HG02938 (cell line): ENCODE data around the gene CAST.

Experiments used
- ATAC-seq: cut with Tn5 transposase; IDR thresholded peaks from one replicate; pipeline ENCODE4 v1.9.1; 2021; ENCODE audit warnings: mild to moderate bottlenecking, moderate library complexity; ENCODE audit not compliant: unreplicated experiment

CAST gene

DNA sequence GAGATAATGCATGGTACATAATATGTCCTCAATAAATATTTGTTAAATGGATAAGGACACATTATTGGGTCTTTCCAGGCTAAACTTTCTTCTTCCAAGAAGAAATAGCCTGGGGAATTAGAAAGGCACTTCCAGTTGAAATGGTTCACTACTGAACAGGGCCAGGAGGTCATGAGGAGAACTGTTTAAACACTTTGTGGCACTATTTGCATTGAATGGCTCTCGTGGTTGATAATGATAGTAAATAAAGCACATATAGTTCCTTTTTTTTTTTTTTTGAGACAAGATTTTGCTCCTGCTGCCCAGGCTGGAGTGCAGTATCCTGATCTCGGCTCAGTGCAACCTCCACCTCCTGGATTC is 19.9 kb upstream of the CAST start:
- no peak for ATAC-seq

DNA sequence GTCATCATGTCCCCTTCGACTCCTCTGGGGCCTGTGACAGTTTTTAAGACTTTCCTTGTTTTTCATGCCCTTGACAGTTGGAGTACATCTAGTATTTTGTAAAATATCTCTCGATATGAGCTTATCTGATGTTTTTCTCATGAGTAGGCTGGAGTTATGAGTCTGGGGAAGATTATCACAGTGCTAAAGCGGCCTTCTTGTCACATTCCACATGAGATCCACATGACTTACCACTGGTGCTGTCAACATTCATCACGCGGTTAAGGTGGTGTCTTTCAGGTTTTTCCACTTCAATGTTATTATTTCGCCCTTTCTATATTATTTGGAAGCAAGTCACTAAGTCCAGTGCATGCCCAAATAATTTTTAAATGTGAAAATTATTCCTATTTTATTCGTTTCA is 17.1 kb upstream of the CAST start:
- no peak for ATAC-seq

DNA sequence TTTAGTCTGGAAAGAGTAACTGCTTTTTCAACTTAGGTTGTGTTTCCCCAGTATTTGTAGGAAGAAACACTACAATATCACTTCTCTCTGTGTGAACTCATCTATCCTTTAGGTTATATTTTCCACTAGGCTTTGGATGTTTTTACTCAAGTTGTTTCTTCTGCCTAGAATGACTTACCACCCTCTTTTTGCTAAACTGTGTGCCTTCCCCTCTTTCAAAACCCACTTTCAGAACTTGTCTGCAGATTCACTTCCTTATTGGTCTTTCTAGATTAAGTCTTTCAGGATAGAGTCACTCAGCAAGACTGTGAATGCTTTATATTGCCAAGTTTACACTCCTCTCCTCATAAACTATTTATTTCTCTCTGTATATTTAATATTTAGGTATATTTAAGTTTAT is 14.2 kb upstream of the CAST start:
- peak; percentile 69 for ATAC-seq

DNA sequence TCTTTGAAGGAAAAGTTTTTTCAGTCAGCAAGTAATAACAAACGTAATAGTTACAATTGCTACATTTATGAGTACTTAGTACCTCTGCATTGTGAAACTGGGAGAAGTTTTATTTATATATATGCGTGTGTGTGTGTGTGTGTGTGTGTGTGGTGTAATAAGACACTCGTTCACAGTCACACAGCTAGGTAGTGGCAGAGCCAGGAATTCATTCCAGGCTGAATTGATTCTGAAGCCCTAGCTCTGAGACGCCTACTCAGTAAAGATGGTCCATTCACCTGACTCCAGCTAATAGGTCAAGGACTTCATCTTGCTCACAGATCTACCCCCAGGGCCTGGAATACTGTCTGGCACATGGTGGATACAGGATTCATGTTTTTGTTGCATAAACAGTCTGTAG is 13.6 kb upstream of the CAST start:
- no peak for ATAC-seq

DNA sequence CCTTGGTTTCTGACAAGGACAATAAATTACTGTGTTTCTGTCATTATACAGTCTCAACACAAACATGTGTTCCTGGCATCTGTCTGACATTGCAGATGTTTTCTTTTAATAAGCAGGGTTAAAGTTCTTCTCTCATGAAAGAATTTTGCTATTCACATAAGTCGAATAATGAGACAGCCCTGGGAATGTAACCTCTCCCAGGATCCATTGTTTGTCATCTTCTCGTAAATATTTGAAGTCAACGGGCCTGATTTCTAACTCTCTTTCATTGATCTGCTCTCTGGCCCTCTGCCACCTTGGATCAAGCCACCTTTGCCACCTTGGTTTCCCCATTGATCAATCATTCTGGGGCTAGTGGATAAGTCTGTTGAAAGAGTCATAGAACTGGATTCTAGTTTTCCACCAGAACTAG is 12.9 kb upstream of the CAST start:
- no peak for ATAC-seq

DNA sequence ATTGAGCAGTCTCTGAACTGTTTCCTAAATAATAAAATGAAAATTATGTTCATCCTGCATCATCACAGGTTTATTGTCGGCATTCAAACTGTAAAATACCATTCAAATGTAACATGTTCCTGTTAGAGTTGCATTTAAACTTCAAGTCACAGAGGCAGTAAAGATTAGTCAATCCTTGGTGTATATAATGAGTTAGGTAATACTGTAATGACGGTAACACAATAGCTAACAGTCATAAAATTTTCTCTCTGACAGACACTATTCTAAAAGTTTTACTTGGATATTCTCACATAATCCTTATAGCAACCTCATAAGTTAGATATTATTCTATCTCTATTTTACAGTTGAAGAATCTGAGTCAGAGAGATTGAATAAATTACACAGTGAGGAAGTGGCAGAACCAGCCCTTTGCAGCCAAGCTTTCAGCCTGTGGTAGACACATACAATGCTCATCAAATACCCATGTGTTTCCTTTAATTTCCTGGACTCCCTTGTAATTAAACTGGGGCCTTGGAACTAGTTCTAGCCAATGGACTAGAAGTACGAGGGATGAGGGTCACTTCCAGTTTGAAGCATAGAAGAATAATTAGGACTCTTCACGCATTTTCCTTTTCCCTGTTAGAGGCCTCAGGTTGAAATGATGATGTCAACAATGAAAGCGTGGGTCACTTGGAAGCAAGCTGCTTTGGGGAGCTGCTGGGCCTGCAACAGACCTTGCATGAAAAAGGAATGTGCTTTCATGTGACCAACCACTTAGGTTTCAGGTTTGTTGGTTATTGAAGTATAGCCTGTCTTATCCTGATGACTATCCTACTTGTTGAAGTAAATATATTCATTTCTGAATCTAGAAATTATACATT is 12.3 kb upstream of the CAST start:
- ATAC-seq = no peak

DNA sequence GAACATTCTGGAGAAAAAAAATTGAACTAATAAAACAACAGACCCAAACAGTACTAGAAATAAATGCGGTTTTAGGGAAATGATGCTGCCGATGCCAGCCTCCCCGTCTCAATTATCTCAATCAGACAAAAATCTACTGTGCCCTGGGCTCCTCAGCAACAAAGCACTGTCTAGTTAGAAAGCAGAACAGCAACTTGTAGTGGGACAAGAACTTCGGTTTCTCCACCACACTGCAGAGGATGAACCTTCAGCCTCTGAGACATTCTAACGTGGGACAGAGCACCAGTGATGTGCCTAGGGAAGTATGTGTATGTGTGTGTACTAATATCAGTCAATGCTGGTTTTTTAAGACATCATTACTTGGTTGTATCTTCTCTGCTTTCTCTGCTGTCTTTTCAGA is 11.1 kb upstream of the CAST start:
- ATAC-seq = no peak

DNA sequence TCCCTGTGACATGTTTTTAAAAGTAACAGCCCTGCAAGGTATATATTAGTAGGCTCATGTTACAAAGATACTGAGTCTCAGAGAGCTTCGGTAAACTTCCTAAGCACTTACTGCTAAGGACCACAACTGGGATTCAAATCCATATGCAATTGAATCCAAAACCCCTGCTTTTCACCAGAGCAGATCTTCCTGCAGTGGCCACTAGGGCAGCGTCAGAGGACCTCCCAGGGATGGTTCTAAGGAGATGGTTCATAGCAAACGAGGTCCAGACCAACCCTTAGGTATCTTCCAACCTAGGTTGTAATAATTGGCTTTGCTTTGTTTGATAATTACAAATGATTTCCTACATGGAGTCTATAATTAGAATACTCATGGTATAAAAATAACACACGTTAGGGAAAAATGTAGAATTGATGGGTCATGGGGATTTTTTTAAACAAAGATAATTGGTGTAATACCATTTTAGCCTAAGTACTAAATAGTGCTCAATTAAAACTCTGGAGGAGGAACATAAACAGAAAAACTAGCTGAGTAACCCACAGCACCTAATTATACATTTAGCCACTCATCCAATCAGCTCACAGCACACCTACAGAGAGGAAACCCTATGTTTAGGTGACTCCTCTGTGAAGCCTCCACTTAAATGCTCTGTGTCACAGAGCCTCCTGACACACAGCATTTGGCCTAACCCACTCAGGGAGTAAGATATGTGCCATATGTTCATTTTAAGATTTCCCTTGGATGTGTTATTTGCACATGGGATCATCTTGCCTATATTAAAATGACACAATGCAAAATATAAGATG is 10.0 kb upstream of the CAST start:
- ATAC-seq = no peak

DNA sequence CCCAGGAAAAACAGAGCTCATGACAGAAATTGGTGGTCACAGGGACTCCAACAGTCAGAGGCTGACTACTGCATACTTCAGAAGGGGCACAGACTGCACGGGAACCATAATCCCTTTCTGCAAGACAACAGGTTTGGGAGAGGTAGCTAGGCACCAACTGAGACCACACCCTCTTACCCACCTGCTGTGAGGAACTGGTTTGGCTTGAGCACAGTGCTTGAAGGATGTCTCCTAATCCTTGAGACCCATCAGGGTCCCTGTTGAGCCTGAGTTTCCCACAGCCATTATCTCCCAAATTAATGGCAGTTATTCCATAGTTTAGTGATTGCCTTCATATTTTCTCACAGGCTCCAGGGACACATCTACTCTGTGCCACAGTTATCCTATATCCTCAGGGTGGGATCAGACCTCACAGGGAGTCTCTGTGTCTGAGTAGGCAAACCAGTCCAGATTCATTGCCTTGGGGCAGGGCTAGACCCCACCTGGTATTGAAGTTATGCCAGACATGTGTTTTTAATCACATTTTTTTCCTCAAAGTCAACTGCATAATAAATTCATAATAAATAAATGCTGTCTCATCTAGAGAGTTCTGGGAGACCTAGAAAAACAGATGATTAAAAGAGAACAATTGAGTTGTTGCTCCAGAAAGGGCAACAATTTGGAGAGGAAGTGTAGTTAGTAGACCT is 9.3 kb upstream of the CAST start:
- ATAC-seq = no peak

DNA sequence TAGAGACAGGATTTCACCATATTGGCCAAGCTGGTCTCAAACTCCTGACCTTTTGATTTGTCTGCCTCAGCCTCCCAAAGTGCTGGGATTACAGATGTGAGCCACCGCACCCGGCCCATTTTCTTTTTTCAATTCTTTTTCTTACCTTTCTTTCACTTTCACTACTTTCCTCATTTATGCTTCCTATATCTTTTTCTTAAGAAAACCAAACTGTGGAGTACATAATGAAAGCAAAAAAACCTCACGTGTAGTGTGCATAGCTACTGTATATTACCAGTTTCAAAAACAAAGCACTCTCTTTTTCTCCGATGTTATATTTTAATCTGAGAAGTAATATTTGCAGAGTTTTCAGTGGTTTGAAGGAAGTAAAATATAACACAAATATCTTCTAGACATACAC is 8.0 kb upstream of the CAST start:
- ATAC-seq = no peak

DNA sequence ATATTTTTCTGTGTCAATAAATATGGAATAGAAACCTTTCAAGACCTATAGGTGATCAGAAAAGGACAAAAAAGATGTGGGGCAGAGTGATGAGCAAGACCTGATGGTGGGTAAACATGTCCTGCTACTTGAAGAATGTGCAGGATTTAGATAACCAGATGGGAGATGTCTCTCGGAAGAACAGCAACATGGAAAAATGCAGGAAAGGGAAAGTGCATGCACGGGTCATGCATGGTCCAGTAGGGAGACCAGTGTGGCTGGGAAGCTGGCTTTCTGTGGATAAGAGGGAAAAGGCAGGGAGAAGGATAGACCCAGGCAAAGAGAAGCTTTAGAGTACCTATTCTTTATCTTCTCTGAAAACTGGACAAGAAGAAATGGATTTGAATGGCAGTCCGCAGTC is 7.1 kb upstream of the CAST start:
- no peak for ATAC-seq

DNA sequence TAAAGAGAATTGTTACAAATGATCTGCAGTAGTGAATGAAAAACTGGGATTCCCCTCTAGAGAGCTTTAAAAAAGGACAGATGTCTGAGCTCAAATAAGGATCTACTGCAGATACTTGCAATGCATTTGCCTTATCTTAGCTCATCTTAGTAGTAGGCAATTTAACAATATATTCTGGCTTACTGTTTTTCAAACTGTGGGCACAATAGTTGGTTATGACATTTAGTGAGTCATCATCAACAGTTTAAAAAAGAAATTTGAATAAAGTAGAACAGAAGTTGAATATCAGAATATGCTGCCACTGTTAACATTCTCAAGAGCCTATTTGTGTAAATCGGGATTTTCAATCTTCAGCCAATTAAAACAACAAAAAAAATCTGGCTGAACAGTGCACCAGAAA is 6.7 kb upstream of the CAST start:
- no peak for ATAC-seq

DNA sequence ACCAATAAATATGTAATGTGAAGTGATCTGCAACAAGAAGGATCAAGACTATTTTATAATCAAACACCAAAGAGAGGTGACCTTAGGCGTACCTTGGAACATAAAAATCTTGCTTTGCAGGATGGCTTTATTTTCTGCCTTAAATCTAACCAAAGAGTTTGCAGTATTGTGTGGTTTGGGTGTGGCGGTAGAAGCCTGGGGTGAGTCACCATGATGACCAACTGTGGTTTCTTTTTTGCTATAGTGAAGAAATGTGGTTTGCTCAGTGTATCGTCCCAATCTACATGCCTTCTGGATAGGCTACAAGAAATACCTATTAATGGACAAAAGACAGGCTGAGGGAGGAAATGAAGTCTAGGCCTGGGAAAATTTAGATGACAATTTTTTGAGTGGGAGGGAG is 5.1 kb upstream of the CAST start:
- peak; percentile 55 for ATAC-seq

DNA sequence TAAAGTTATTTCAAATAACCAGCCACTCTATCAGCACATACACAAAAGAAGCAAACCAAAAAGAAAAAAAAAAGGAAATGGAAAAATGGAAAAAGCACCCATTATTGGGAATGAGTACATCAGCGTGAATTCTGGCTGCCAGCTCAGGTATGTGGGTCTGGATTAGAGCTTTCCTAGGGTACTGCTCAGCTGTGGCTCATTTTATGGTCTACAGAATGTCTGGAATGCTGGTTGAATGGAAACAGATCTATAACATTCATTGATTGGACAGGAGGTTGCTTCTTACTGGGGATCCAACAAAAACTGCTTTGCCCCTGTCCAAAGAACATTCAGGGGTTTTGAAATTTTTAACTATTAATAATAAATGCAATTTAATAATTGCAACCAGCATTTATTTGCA is 3.9 kb upstream of the CAST start:
- no peak for ATAC-seq

DNA sequence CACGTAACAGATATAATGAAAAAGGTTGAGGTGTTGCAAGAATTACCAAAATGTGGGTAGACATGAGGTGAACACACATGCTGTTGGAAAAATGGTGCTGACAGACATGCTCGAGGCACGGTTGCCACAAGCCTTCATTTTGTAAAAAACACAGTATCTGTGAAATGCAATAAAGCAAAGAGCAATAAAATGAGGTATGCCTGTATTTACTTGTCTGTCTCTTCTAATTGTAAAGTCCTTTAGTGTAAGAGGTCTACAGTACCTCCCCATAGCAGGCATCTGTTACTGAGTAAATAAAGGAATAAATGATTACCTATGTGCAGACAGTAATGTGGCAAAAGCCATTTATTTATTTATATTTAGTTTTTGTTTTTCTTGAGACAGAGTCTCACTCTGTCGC is 3.0 kb upstream of the CAST start:
- ATAC-seq = no peak

DNA sequence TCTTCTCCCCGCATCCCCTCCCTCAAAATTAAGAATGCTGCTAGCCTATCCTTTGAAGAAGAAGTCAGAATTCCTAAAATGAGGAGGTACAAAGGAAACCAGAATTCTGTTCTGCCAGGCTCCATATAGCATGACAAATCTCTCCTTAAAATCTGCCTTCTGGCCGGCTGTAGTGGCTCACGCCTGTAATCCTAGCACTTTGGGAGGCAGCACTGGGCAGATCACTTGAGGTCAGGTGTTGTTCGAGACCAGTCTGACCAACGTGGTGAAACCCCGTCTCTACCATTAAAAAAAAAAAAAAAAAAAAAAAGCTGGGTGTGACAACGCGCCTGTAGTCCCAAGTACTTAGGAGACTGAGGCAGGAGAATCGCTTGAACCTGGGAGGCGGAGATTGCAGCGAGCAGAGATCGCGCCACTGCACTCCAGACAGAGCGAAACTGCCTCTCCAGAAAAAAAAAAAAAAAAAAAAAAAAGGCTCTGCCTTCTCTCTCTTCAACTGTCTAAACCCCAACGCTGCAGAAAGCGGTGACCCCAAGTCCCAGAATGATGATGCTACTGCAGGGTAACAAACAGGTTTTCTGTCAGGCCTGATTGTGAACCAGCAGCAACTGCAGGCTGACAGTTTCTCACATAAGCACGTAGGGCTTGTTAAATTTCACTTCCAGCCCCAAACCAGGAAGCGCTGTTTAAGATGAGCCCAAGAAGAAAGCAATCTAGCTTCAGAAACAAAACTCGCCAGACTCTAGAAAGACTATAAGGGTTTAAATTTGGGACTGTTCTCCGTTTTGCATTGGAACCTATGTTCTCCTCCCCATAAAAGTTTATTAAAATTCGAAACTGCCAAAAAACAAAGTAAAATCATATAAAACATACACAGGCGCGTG is 963 bp upstream of the CAST start:
- peak; percentile 28 for ATAC-seq

DNA sequence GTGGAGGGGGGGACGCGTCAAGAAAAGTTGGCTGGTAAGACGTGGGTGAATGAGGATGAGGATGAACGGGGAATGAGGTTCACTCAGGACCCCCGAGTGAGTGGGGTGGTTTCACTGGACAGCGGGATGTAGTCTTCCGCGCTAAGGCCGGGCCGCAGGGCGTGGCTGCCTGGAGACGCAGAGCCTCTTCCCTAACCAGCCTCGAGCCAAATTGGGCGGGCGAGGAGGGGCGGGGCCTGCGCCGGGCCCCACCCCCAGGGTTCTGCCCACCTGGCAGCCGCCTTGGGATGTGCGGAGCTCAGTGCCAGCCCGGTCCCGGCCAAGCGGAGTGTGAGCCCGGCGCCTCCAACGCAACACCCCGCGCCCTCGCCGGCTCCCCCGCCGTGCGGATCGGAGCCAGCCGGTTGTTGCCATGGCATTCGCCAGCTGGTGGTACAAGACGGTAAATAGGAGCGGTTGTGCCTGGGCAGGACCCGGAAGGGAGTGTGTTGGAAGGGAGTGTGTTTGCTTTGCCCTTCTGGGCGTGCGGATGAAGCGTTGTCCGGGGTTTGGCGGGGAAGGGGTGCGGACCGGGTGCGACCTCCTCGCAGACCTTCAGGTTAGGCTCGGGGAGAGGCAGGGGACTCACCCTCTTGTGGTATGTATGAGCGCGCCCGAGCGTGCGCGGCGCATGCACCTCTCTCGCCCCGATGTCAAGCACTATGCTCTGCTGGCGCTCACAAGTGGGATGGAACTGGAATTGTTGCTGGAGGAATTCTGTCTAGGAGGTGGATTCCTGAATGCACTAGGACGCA is 746 bp downstream of the CAST start:
- peak; percentile 62 for ATAC-seq

DNA sequence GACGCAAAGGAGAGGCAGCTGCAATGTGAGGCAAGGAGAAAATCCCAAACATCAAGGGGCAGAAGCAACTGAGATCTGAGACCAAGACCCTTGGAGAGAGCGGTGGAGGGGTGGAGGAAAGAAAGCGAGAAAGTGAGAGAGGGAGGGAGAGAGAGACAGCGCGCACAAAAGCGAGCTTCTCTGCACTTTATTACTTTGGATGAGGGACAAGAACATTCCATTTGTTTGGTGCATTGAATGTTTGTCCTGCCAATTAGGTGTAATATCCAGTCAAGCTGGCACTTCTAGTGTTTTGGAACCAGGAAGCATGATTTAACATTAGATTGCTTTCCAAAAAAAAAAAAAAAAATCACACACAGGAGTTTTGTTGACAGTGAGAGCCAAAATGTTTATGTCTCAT is 1.4 kb downstream of the CAST start:
- no peak for ATAC-seq

DNA sequence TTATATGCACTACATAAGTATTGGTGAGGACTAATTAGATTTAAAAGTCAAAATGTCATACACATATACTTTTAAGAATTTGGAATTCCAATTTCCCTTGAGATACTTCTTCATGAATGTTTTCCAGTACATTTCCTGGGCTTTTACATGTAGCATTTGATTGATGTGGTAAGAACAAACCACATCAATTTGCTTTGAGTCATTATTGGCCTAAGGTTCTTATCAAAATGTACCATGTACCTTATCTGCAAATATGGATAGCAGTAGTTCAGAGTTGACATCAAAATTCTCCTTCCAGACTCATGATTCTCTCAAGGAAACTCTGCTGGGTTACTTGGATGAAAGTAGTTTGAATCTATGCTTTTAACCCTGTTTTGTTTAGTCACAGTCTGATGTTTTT is 2.5 kb downstream of the CAST start:
- no peak for ATAC-seq

DNA sequence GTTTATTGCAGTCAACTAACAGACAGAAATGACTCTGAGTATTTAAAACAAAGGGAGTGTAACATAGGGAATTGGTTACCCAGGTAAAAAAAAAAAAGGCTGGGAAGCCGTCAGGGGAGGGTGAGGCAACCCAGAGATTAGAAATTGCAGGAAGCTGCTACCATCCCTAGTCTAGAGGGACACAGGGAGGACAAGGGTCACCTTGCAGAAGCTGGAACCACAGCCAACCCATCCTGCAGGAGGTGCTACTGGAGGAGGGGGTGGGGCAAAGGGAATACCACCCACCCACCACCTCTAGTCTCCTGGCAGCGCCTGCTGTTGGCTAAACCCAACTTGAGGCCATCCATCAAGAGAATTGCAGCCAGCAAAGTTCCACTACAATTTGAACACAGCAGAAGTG is 6.5 kb downstream of the CAST start:
- no peak for ATAC-seq
